Posterior vena cava (tissue), 2 donors: Measurements from ENCODE around the gene BEST3. TPM values are rescaled to one million over a fixed set of nuclear protein-coding genes. Genes with fewer than 3 reads are reported as not detected.
"Not testable (repeated sequence)": the region's sequence is repeated elsewhere in the genome, so short reads cannot be mapped to it uniquely, and the experiment has no call there.

Source experiments
- DNase-seq: peaks from one replicate; pipeline ENCODE4 v3.0.0-alpha.2; 2020; ENCODE audit warnings: low spot score
- intact Hi-C, 2 donors: fragments of 100-400 bp; cut with DNase I; formaldehyde crosslinking; loops; one replicate each; pipeline versions ENCODE4 v1.14.1 to v1.14.2; 2022 to 2023
- total RNA-seq, 2 donors: library from RNA; stranded (reverse); fragmentation: NEBNext Ultra II Directional; extraction: Animal tissue kit (Norgen Biotek cat#: 25700); gene quantifications; one replicate each; pipeline ENCODE4 v1.2.1, GENCODE V29; 2021
- donor health status: DM: yes; HTN: yes; CAD: no.
- donor health status: DM: yes; HTN: yes; CAD: no.

BEST3 gene
- total RNA-seq, 2 donors from 2014 or later, result not detected

GRCh38 chr12:69688471-69689427, 10.4 kb downstream of the BEST3 start:
- peak; percentile 92 for DNase-seq
- intact Hi-C loops, result no loop called here

- intact Hi-C loops, result no loop called here
- DNase-seq, result no peak
Measured at GRCh38 chr12:69688021-69688420, 11.1 kb downstream of the BEST3 start.

- intact Hi-C loops, result no loop called here
- DNase-seq, result no peak
Measured at GRCh38 chr12:69687390-69687789, 11.7 kb downstream of the BEST3 start.

- DNase-seq, result no peak
- intact Hi-C loops, result no loop called here
Measured at GRCh38 chr12:69686731-69687130, 12.4 kb downstream of the BEST3 start.

GRCh38 chr12:69685810-69686209, 13.3 kb downstream of the BEST3 start:
- intact Hi-C loops, result no loop called here
- DNase-seq, result no peak

GRCh38 chr12:69684466-69684865, 14.6 kb downstream of the BEST3 start:
- no peak for DNase-seq
- intact Hi-C loops, result no loop called here

- intact Hi-C loops, result no loop called here
- DNase-seq, result no peak
Measured at GRCh38 chr12:69682110-69682755, 16.9 kb downstream of the BEST3 start.

GRCh38 chr12:69679119-69679518, 20.0 kb downstream of the BEST3 start:
- no peak for DNase-seq
- intact Hi-C loops, result loop anchor here in 1 of 2 donors (2.0 kb wide), 1 partner anchor 30 kb away; no protein-coding TSS in a partner anchor

GRCh38 chr12:69676257-69677012, 22.7 kb downstream of the BEST3 start:
- intact Hi-C loops, result no loop called here
- DNase-seq, result no peak

GRCh38 chr12:69672195-69672594, 26.9 kb downstream of the BEST3 start:
- intact Hi-C loops, result no loop called here

GRCh38 chr12:69671597-69671996, 27.5 kb downstream of the BEST3 start:
- DNase-seq, result no peak
- intact Hi-C loops, result no loop called here

More at GRCh38 chr12:69672195-69672594, 26.9 kb downstream of the BEST3 start:
- DNase-seq, result no peak

GRCh38 chr12:69666798-69667197, 32.3 kb downstream of the BEST3 start:
- DNase-seq, result no peak
- intact Hi-C loops, result no loop called here

GRCh38 chr12:69664930-69665377, 34.1 kb downstream of the BEST3 start:
- intact Hi-C loops, DNase-seq: not testable (repeated sequence)

GRCh38 chr12:69663726-69664125, 35.4 kb downstream of the BEST3 start:
- intact Hi-C loops, result no loop called here
- DNase-seq, result no peak

GRCh38 chr12:69662764-69663163, 36.3 kb downstream of the BEST3 start:
- no peak for DNase-seq
- intact Hi-C loops, result no loop called here

- DNase-seq, result no peak
- intact Hi-C loops, result no loop called here
Measured at GRCh38 chr12:69661386-69661785, 37.7 kb downstream of the BEST3 start.

- intact Hi-C loops, result no loop called here
- DNase-seq, result no peak
Measured at GRCh38 chr12:69660164-69660863, 38.8 kb downstream of the BEST3 start.

- DNase-seq, result no peak
- intact Hi-C loops, result no loop called here
Measured at GRCh38 chr12:69658203-69658602, 40.9 kb downstream of the BEST3 start.
